Measurements from ENCODE around the gene SLC39A2.
"Not testable (repeated sequence)": the region's sequence is repeated elsewhere in the genome, so short reads cannot be mapped to it uniquely, and the experiment has no call there.

Gene SLC39A2

GRCh38 chr14:20998674-20999366, at the start of gene SLC39A2:
Gene SLC39A2 (plus strand): TSS chr14:20999293. CDS start chr14:20999447, 154 bp downstream.
- no peak for DNase-seq (ENCODE audit: low read depth, low spot score)

DNA sequence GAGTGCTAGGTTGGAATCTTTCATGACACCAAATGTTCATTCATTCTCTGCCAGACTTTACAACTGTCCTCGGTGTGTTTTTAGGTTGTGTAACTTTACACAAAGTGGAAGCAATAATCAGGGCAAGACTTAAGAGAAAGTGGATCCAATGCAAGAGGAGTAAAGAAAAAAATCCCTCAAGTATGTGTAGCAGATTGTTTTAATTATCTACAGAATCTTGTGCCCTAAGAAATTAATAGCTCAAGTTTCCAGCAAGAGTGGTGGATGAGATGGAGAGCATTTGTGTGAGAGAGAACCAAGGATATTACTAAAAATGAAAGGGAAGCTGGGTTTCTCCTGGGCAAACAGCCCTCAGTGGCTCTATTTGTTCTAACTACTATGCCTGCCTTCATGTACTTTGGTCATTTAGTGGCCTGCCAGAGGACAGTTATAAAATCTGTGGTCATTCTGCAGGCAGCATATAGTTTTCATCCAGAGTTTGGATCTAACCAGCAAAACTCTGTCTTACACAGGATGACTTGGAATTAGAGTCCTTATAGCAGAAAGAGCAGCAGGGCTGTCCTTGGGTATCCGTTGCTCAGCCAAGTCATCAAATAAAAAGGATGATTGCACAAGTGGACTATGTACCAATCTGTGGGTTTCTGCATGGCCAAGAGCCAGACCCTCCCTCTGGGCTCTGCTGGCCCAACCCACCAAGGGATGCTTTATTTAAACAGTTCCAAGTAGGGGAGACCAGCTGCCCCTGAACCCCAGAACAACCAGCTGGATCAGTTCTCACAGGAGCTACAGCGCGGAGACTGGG, 44.2 kb upstream of the SLC39A2 start, which contains the start of gene RNASE2:
RNASE2 (plus strand) TSS at position 752 of the 802 bp plus-strand sequence. CDS start 285 bp downstream, outside the sequence.
- DNase-seq (ENCODE audit: low read depth, low spot score) = not testable (repeated sequence)

DNA sequence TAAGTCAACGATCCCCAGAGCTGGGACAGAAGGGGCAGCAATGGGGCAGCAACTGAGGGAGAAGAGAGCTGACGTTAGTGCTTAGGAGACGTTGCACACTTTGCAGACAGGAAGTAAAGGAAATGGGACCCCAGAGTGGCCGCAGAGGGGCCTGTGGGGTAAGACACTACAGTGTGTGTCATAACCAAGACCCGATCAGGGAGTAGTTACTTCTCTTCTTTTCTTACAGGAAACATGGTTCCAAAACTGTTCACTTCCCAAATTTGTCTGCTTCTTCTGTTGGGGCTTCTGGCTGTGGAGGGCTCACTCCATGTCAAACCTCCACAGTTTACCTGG, 43.6 kb upstream of the SLC39A2 start:
- not testable (repeated sequence) for DNase-seq (ENCODE audit: low read depth, low spot score)

- no peak for DNase-seq (ENCODE audit: low read depth, low spot score)
Observed at GRCh38 chr14:20956376-20956976, 42.6 kb upstream of the SLC39A2 start.

- DNase-seq (ENCODE audit: low read depth, low spot score) = not testable (repeated sequence)
Observed at GRCh38 chr14:20958946-20959345, 40.1 kb upstream of the SLC39A2 start.

DNA sequence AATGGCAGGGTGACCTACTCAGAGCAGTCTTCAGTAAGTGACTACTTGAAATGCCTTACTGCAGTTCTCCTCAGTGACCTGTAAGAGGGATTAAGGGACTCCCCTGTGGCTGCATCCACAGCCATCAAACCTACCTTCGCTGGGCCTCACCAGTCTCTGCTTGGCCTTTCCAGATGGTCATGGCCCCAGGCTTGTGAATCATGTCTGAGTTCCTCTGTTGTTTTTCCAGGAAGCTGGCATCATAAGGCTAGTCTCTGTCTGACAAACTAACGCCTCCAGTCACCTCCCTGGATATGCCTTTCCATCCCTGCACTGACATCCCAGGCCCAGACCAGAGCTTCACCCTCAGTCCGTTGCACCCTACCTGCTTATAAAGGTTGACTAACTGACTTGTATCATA, 29.8 kb upstream of the SLC39A2 start:
- no peak for DNase-seq (ENCODE audit: low read depth, low spot score)

DNA sequence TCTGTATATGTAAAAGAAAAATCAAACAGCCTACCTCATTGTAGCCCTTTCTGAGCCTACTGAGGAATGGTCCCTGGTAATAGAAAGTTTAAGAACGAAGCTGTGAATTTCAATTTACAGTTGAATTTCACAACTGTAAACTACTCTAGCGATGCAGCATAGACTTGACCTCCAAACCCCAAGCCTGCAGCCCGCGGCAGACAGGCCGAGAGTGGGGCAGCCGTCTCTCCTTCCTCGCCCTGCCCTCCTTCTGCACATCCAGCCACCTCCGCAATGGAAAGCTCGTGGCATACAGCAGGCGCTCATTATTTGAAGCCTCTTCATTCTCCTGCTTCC, 28.5 kb upstream of the SLC39A2 start:
- no peak for DNase-seq (ENCODE audit: low read depth, low spot score)

- DNase-seq (ENCODE audit: low read depth, low spot score) = peak; percentile 48
Observed at GRCh38 chr14:20970983-20971704, 27.9 kb upstream of the SLC39A2 start.

GRCh38 chr14:20971705-20972021, 27.4 kb upstream of the SLC39A2 start:
- DNase-seq (ENCODE audit: low read depth, low spot score) = no peak

DNA sequence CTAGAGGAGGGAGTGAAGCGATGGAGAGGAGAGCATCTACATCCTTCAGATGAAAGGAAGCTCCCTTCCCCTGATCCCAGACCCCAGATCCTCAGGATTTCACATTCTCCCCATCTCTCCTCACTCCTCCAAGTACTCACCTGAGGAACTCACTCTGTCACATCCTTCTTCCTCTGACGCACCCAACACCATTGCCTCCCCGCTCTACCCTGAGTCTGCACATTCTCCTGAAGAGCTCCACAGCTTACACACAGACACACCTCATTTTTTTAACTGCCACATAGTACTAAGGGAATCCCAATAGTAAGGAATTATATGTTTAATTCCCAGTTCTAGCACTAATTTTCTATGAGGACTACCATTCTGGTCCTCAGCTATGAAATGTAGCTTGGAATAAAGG, 25.6 kb upstream of the SLC39A2 start:
- no peak for DNase-seq (ENCODE audit: low read depth, low spot score)

DNA sequence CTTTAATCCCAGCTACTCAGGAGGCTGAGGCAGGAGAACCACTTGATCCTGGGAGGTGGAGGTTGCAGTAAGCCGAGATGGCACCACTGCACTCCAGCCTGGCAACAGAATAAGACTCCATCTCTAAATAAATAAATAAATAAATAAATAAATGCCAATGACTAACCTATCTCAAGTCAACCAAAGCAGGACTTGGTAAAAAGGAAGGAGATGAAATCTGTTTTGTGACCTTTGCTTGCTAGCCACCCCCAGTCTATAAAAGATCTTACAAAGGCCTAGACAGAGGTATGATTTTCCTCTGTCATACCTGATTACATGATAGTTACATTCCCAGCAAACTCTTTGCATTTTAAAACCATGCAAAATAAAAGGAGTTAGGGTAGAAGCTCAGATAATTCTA, 22.8 kb upstream of the SLC39A2 start:
- no peak for DNase-seq (ENCODE audit: low read depth, low spot score)

DNA sequence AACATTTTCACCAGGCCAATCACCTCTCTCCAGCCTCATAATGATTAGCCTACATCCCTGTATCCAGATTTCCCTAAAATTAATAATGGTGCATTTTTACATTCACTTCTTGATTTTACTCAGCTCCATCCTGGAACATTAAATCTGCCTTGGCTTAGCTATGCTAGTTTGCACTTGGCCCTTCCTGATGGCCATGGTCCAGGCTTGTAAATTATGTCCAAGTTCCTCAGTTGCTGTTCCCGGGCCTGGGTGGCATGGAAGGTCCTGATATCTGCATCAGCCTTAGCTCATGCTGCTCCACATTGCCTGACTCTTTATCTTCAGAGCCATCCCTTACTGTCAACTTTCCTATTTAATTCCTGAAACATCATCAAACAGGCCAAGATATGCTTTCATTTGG, 20.4 kb upstream of the SLC39A2 start:
- no peak for DNase-seq (ENCODE audit: low read depth, low spot score)

DNA sequence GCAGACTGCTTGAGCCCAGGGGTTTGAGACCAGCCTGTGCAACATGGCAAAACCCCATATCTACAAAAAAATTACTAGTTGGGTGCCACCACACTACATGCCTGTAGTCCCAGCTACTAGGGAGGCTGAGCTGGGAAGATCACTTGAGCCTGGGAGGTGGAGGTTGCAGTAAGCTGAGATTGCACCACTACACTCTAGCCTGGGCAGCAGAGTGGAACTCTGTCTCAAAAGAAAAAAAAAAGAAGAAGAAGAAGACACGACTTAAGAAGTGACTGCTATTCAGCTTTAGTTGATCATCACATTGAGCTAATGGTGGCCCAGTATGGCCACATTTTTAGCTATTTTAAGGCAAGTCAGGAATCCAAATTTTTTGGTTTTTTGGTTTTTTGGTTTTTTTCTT, 18.2 kb upstream of the SLC39A2 start:
- no peak for DNase-seq (ENCODE audit: low read depth, low spot score)

DNA sequence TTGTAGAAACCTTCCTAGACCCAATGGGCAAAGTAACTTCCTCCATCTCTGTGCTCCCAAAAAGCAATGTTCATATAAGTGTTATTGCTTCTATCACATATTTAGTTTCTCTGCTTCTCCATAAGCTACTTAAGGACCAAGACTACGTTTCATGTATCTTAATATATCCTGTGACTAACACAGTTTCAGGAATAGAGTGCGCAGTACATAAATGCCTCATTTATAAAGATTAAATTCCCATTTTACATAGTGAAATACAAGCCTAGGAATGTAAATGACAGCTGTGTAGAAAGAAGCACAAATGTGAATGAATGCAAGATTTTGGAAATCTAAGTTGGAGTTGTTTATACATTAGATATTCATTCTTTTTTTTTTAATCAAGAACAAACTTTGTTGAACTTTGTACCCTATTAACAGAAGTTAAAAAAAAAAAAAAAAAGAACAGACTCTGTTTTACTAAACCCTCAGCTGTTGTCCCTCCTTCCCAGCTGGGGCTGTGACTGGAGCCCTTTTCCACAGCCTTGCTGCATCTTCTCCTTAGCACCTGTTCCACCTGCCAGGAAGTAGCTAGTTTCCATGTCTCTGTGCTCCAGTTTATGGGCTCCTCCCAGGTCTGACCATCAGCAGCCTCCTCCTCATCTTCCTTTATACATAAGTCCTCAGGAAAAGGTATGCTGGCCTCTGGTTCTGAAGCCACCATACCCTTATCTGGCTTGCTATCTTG, 16.3 kb upstream of the SLC39A2 start:
- DNase-seq (ENCODE audit: low read depth, low spot score) = no peak

- not testable (repeated sequence) for DNase-seq (ENCODE audit: low read depth, low spot score)
Observed at GRCh38 chr14:20985650-20986049, 13.4 kb upstream of the SLC39A2 start.

GRCh38 chr14:20986811-20987210, 12.3 kb upstream of the SLC39A2 start:
- DNase-seq (ENCODE audit: low read depth, low spot score) = no peak

DNA sequence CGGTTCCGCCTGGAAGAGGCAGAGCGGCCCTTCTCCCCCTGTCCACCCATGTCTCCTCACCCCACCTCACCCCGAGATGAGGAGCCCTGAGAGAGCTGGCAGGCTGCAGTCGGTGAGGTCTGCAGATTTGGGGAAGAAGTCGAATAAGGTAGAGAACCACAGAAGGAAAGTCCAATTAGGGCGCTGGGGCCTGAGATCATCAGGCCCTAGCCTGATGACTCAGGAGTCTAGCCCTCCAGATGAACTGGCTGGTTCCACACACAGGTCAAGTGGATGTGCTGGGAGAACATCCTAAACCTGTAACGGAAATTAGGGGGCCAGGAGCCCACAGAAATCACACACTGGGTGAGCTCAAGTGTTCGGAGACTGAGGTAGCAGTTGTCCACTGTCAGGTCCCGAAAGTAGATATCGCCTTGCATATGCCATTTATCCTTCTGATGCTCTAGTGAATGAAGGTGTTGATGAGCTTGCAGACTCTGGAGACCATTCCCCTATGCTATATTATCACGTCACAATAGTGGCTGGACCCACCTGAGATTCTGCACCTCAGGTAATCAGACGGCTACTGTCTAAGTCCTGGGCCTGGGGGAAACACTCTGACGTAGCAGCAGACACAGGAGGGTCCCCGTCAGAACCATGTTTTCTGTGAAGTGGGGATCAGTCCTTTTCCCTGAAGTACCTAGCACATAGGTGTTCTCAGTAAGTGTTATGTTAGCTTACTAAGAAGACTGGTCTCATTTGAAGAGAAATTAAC, 10.2 kb upstream of the SLC39A2 start:
- no peak for DNase-seq (ENCODE audit: low read depth, low spot score)

DNA sequence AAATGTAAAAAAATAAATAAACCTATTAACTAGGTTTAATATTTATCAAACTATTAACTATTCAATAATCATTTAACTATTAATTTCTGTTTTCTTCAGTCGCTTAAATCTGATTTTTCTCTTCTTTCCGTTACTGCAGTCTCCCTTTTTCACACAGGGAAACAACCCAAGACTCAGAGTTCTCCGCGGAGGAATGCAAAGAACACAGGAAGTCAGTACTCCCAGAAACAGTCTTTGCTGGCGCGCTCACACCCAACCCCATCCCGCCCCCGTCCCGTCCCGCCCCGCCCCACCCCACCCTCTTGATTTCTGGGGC, 9.7 kb upstream of the SLC39A2 start:
- DNase-seq (ENCODE audit: low read depth, low spot score) = no peak

DNA sequence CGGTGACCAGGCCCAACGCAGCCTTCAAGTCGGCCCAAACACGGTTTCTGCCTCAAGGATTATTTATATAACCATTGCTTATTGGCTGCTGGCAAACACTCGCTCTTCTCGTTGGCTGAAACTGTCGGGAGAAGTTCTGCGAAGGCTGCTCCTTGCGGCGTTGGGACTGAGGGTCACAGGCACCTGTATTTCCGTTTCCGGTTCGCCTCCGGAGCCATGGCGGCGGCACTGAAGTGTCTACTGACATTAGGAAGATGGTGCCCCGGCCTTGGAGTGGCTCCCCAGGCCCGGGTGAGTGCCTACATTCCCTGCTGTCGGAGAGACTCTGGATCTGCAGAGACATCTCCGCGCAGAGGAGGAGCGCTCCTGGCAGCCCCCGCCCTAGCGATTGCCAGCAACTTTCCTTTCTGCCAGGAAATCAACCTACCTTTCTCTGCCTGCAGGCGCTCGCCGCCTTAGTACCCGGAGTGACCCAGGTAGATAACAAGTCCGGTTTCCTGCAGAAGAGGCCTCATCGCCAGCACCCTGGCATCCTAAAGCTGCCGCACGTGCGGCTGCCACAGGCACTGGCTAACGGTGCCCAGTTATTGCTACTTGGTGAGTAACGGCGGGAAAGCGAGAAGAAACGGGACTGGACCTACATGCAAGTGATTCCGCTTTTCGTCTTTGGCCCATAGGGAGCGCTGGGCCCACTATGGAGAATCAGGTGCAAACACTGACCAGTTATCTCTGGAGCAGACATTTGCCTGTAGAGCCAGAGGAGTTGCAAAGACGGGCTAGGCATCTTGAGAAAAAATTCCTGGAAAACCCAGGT, 9.1 kb upstream of the SLC39A2 start, which contains the start of gene METTL17:
METTL17 (plus strand) TSS at position 194 of the 814 bp plus-strand sequence; CDS start at position 217, 23 bp downstream.
- peak; percentile 73 for DNase-seq (ENCODE audit: low read depth, low spot score)

GRCh38 chr14:20996521-20996920, 2.6 kb upstream of the SLC39A2 start:
- DNase-seq (ENCODE audit: low read depth, low spot score) = no peak

Measured in activated CD4-positive, CD25-positive, alpha-beta regulatory T cell treated with anti-CD3 and anti-CD28 coated beads, Interleukin-2, amount 50 U/mL, for 16 hours (primary cell).